ENCODE results near the gene TSSK2.
"Not testable (repeated sequence)": the region's sequence is repeated elsewhere in the genome, so short reads cannot be mapped to it uniquely, and the experiment has no call there.

The TSSK2 gene

DNA sequence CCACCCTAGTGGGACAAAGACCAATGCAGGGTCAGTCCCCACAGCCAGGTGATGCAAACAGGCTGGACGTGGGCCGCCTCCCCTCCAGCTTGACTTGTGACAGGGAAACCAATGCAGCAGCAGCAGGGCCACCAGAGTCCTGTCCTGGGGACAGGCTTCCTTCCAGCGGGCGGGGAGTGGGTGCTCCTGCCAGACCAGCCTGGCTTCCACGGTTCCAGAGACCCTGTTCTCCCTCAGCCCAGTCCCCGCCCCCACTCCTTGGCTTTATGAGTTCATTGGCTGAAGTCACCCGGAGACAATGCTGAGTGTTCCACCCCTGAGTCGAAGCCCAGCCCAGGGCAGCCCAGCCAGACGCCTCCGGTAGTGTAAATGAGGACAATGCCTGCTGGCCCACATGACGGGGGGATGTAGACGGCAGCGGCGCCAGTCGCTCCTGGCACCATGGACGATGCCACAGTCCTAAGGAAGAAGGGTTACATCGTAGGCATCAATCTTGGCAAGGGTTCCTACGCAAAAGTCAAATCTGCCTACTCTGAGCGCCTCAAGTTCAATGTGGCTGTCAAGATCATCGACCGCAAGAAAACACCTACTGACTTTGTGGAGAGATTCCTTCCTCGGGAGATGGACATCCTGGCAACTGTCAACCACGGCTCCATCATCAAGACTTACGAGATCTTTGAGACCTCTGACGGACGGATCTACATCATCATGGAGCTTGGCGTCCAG is at the start of gene TSSK2:
Gene TSSK2, plus strand, starts transcription at position 350 of the 726 bp plus-strand sequence. Its CDS starts 92 bp downstream, at position 442.
- no peak for DNase-seq

DNA sequence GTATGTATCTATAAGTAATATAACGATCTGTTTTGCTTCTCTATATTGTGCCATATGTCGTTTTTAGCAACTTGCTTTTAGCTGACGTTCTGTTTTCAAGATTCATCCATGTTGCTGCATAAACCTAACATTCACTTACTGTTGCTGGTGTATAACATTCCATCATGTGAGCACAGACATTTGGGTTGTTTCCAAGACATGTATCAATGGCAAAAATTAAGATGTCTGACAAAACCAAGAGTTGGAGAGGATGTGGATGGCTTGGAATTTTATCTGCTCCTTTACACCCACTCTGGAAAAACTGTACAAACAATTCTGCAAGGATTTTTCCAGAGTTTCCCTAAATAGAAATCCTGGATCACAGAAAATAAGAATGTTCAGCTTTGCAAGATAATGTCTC is 49.8 kb upstream of the TSSK2 start:
- no peak for DNase-seq

- DNase-seq = no peak
These were observed 49.0 kb upstream of the TSSK2 start for GRCh38 chr22:19082101-19082500.

DNA sequence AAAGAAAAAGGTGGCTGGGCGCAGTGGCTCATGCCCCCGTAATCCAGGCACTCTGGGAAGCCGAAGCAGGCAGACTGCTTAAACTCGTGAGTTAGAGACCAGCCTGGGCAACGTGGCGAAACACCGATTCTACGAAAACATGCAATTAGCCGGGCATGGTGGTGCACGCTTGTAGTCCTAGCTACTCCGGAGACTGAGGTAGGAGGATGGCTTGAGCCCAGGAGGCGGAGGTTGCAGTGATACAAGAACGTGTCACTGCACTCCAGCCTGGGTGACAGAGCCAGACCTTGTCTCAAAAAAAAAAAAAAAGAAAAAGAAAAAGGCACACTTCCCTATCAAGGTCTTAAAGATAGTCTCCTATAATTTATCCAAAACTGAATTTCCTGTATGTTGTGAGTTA is 48.3 kb upstream of the TSSK2 start:
- no peak for DNase-seq

DNA sequence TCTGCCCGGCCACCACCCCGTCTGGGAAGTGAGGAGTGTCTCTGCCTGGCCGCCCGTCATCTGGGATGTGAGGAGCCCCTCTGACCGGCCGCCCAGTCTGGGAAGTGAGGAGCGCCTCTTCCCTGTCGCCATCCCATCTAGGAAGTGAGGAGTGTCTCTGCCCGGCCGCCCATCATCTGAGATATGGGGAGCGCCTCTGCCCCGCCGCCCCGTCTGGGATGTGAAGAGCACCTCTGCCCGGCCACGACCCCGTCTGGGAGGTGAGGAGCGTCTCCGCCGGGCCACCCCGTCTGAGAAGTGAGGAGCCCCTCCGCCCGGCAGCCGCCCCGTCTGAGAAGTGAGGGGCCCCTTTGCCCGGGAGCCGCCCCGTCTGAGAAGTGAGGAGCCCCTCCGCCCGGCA is 47.0 kb upstream of the TSSK2 start:
- DNase-seq = not testable (repeated sequence)

GRCh38 chr22:19084586-19084985 is 46.5 kb upstream of the TSSK2 start:
- not testable (repeated sequence) for DNase-seq

DNA sequence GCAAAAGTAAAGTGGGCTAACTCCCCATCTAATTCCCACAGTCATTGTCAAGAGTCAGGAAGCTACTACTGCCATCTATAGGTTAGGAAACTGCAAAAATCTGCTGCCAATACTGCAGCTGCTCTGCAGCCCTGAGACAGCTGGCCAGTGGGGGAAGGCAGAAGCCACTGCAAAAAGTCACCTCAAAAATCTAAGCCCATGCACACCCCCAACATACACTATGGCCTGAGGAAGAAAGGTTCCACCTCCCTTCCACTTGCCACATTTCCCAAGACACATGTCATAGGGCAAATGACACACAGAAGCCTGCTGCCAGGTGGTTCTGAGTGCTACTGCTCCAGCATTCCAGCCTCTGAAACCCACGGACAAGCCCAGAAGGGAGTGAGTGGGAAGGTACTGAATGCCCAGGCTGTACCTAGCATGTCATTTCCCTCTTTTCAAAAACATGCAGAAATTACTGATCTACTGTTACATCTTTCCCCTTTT is 45.8 kb upstream of the TSSK2 start:
- no peak for DNase-seq

- no peak for DNase-seq
These were observed 44.7 kb upstream of the TSSK2 start for GRCh38 chr22:19086417-19086816.

DNA sequence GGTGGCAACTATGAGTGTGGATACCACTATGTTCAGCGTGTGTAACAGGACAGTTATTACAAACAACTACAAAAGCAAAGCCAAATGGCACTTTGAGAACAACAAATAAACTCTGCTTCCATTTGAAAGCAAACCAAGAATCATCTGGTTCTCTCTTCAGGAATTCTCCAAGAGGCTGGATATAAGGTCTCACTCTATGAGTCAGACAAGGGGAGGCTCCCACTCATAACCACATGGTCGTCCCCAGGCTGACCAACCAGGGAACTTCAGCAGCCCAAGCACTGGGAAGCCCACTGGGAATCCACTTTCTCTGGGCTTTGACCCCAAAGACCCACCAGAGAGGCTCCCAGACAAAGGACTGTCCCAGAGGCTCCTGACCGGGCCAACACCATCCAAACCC is 44.2 kb upstream of the TSSK2 start:
- DNase-seq = no peak

DNA sequence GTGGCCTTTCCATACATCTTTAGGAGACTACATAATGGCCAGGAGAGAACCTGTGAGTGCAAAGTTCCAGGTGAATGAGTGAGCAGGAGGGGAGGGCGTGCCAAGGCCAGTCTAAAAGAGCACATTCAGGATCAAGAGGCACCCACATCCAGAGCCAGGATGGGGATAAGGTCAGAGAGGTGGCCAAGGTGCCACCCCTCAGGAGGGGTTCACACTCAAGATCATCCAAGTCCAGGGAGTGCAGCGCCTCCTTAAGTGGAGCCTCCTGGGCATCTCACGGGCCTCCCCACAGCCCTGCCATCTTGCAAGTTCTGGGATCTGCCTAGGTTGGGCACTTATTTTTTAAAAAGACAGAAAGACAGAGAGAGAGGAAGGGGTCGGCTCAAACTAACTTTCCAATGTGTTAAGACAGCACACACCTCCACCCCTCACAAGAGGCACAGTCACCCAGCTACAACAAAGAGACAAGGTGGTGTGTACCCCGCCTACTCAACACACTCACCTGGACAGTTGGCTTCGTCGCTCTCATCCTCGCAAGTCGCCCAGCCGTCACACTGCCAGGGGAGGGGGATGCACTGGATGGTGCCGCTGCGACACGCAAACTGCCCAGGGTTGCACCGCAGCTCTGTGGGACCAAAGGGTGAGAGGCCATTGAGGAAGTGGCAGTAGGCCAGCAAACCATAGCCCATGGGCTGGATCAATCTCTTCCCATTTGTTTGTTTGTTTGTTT is 42.1 kb upstream of the TSSK2 start:
- DNase-seq = no peak

DNA sequence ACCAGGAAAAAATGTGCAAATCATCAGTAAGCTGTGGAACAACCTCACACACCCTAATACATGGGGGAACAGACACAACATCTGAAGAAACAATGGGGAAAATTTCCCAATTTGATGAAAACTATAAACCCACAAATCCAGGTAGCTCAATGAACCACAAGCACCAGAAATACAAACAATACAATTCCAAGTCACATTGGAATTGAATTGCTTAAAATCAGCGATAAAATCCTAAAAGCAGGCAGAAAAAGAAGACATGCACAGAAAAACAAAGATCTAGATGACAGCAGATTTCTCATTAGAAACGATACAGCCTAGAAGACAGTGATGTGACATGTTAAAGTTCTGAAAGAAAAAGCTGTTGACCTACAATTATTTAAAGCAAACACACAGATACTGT is 40.9 kb upstream of the TSSK2 start:
- no peak for DNase-seq

- DNase-seq = no peak
These were observed 40.5 kb upstream of the TSSK2 start for GRCh38 chr22:19090586-19091127.

- no peak for DNase-seq
These were observed 38.4 kb upstream of the TSSK2 start for GRCh38 chr22:19092725-19093124.

DNA sequence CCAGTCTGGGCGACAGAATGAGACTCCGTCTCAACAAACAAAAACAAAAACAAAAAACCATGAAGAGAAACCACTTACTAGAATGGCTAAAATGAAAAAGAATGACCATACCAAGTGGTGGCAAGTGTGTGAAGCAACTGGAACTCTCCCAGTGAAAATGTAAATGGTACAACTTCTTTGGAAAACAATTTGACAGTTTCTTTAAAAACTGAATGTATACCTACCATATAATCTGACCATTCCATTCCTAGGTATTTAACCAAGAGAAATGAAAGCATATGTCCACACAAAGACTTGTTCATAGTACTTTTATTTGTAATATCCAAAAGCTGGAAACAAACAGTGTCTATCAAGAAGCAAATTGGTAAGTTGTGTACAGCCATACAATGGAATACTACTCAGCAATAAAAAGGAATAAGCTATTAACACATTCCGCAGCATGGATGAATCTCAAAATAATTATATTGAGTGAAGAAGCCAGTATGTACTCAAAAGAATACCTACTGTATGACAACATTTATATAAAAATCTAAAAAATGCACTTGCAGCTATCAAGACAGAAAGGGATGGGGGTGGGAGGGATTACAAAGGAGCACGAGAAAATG is 36.6 kb upstream of the TSSK2 start:
- DNase-seq = no peak

DNA sequence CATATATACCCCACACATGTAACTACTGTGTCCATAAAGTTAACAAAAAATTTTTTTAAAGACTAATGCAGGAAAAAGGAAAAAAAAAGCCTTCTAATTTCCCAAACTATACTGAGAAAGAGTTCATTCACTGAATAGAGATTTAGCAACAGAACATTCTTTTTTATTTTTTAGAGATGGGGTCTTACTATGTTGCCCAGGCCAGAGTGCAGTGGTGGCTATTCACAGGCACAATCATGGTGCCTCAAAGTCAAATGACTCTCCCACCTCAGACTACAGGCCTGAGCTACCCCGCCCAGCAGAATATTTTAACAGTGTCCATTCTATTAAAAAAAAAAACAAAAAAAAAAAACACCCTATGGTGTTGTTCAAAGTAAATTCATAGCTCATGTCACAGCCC is 34.6 kb upstream of the TSSK2 start:
- no peak for DNase-seq

DNA sequence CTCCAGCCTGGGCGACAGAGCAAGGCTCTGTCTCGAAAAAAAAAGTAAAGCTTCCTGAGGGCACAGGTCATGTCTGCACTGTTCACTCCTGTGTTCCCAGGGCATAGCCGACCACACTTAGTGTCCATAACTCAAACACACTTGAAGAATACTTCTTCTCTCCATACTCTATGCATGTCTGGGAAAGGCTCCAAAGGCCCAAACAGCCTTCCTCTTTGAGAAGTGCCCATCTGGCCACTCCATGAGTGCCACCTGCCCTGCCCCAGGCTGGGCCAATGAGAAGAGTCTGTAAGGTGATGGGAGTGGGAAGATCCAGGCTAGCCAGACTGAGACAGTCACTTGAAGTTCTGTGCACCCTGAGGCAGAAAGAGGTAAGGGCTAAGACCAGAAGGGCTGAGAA is 33.6 kb upstream of the TSSK2 start:
- no peak for DNase-seq

DNA sequence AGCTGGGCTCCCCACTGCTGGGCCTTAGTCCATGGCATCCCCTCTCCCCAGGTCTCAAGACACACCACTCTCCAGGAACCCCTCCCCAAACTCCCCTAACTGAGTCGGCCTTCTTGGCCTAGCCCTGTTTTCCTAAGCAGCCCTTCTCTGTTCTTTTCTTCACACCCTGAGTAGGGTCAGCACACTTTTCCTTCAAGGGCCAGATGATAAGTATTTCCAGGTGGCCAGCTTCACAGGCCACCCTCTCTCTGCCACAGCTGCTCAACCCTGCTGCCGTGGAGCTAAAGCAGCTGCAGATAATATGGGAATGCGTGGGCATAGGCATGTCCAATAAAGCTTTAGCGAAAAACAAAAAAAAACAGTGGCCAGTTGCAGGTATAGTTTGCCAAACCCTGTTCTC is 33.0 kb upstream of the TSSK2 start:
- DNase-seq = no peak

DNA sequence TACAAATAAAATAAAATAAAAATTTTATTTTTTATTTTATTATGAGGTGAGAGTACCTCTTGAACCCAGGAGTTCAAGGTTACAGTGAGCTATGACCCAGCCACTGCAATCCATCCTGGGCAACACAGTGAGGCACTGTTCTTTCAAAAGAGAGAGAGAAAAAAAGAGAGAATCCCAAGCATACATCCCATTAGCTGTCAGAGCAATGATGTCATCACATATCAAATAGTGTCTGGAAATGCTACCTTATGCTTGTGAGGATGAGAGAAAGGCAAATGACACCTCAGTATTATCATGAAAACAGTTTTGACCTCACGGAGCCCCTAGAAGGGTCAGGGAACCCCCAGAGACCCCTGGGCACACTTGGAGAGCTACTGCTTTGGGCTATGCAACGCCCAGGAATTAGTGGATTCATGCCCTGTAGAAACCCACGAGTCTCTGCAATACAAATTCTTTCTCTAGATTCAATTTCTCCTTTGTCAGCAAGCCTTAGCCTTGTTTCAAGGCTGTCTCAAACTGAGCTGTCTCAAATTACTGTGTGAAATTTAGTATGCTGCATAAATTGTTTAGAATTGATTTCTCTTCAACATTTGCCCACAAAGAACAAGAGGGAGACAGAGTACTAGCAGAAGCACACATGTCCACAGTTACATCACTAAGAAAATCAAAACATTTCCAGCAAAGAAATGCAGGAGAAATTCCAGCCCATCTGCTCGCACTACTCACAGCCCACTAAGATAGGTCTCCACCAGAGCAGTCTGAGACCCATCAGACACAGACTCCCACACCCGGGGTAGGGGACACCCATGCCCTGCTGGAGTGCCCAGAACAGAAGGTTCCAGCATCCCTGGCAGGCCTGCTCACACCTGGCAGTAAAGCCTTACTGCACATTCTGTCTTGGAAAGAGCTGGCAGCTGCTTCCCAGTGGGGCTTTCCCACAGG is 27.0 kb upstream of the TSSK2 start:
- DNase-seq = no peak

GRCh38 chr22:19105456-19105855 is 25.7 kb upstream of the TSSK2 start:
- DNase-seq = no peak

DNA sequence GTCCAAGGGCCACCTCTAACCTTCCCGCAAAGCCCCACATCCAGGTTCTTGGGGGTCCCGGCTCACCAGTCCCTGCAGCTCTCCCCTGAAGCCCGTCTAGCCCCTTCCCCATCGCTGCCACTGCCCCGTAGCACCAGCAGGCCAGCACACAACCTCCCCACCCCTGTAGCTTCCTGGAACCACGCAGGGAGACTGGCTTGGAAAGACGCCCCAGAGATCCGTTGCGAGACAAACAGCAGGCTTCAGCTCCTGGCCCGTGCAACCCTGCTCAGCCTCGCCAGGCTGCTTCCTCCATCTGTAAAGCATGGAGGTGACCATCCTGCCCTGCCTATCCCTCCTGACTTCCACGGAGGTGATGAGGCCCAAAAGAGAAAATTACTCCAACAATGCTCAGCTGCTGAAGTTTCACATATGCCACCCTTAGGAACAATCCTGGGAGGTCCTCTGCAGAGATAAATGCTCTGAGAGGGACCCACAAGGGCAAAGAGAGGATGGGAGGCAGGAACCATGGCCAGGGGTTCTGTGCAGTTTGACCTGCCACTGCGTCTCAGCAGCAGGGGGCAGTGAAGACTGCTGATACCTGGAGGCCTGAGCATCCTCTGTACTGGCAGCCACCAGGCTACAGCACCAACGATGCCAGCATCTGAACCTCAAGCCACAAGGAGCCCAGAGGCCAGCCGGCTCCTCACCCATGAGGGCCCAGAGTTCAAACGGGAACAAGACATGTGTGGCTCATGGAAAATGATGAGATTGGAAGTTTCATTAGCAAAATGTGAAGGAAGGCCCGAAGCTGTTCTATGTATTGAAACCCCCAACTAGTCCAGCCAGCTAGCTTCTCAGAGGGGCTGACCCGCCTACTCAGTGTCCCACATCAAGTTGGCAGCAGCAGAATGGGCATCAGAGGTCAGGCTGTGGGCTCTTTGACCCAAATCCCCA is 25.0 kb upstream of the TSSK2 start:
- peak; percentile 27 for DNase-seq
